ENCODE results near the gene CCDC171.
"Not testable (repeated sequence)": the region's sequence is repeated elsewhere in the genome, so short reads cannot be mapped to it uniquely, and the experiment has no call there.

The CCDC171 gene

GRCh38 chr9:15769547-15769946 lies 216.7 kb downstream of the CCDC171 start:
- no peak for DNase-seq

- DNase-seq, result no peak
Observed at GRCh38 chr9:15778861-15779260, 226.0 kb downstream of the CCDC171 start.

- no peak for DNase-seq
Observed at GRCh38 chr9:15782106-15782505, 229.3 kb downstream of the CCDC171 start.

GRCh38 chr9:15785584-15785983 lies 232.7 kb downstream of the CCDC171 start:
- DNase-seq, result no peak

- DNase-seq, result no peak
Observed at GRCh38 chr9:15786616-15787015, 233.8 kb downstream of the CCDC171 start.

GRCh38 chr9:15810219-15810899 lies 257.5 kb downstream of the CCDC171 start:
- not testable (repeated sequence) for DNase-seq

GRCh38 chr9:15813076-15813475 lies 260.2 kb downstream of the CCDC171 start:
- DNase-seq, result no peak

GRCh38 chr9:15824310-15824709 lies 271.5 kb downstream of the CCDC171 start:
- DNase-seq, result no peak

- no peak for DNase-seq
Observed at GRCh38 chr9:15831384-15831783, 278.5 kb downstream of the CCDC171 start.

- no peak for DNase-seq
Observed at GRCh38 chr9:15834541-15834940, 281.7 kb downstream of the CCDC171 start.

GRCh38 chr9:15837079-15837679 lies 284.3 kb downstream of the CCDC171 start:
- no peak for DNase-seq

- no peak for DNase-seq
Observed at GRCh38 chr9:15842051-15842450, 289.2 kb downstream of the CCDC171 start.

GRCh38 chr9:15843316-15843715 lies 290.5 kb downstream of the CCDC171 start:
- DNase-seq, result no peak

- no peak for DNase-seq
Observed at GRCh38 chr9:15843931-15844330, 291.1 kb downstream of the CCDC171 start.

- no peak for DNase-seq
Observed at GRCh38 chr9:15846611-15847010, 293.8 kb downstream of the CCDC171 start.

- DNase-seq, result no peak
Observed at GRCh38 chr9:15849871-15850270, 297.0 kb downstream of the CCDC171 start.

- no peak for DNase-seq
Observed at GRCh38 chr9:15851766-15852165, 298.9 kb downstream of the CCDC171 start.

- no peak for DNase-seq
Observed at GRCh38 chr9:15856591-15856990, 303.7 kb downstream of the CCDC171 start.

- no peak for DNase-seq
Observed at GRCh38 chr9:15867334-15867733, 314.5 kb downstream of the CCDC171 start.

- no peak for DNase-seq
Observed at GRCh38 chr9:15867988-15868387, 315.1 kb downstream of the CCDC171 start.

GRCh38 chr9:15873573-15874177 lies 320.8 kb downstream of the CCDC171 start:
- no peak for DNase-seq

GRCh38 chr9:15882328-15882727 lies 329.5 kb downstream of the CCDC171 start:
- no peak for DNase-seq

GRCh38 chr9:15882883-15883282 lies 330.0 kb downstream of the CCDC171 start:
- no peak for DNase-seq

- no peak for DNase-seq
Observed at GRCh38 chr9:15885464-15885863, 332.6 kb downstream of the CCDC171 start.

Data from GF-D8 (cell line).